GM18868 (cell line): Measurements from ENCODE around the gene BMPR1B.

Source experiments
- ATAC-seq: cut with Tn5 transposase; IDR thresholded peaks from one replicate; pipeline ENCODE4 v1.9.1; 2021; ENCODE audit warnings: mild to moderate bottlenecking, moderate library complexity; ENCODE audit not compliant: unreplicated experiment

The BMPR1B gene

DNA sequence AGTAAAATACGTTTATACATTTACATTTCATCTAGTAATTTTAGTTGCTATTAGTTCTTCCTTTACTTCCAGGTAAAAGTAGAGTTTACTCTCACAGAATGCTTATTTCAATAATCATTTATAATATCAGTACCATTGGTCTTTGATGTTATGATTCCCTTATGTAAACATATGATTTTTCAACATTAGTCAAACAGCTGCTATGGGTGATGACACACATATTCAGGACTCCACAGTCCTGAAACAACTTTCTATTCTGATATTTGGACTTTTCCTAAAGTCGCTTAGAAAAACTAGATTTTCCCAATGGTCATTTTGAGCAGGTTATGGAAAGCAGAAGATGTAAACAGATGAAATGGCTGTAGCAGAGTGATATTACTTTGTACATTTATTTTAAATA lies 421.2 kb downstream of the BMPR1B start:
- ATAC-seq: no peak

DNA sequence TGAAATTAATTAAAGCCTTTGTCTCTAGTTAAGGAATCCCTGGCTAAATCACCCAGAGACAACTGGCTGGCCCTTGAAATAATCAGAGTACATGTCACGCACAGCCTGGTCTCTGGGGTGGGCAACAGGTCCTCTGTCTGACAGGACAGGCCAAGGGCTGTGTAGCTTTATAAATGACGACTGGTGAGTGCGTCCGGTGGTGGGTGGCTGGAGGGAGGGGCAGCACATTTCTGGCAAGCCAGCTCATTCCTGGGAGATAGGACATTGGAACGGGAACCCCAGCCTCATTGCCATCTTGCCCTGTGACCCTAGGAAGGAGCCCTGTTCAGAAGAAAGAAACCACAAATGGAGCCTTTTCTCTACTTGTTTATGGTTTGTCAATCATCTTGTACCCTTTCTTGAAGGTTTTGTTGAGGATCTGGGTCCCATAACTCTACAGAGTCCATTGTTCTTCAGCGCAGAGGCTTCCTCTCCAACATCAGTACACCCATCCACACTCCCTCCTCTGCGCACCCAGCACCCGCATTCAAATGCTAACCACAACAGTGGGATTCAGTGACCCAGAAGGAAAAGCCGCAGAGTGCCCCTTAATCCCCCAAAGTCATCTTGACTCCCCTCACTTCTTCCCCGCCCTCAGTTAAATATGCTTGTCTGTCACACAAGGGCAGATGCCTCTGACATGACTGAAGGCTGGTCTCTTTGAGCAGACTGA lies 422.9 kb downstream of the BMPR1B start:
- no peak for ATAC-seq

GRCh38 chr4:95181243-95181995 lies 423.7 kb downstream of the BMPR1B start:
- no peak for ATAC-seq

DNA sequence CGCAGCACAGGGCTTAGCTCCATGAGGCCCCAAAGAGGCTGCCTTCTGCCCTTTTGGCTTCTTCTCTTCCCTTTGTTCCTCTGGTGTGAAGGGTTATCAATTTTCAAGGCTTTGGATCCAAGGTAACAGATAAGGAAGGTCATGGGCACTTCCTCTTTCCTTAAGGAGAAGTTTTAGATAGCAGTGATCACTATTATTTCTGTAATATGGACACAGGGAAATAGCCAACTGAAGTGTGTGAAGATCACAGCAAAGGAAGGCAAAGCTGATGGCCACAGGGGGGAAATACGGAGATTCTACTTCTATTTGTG lies 424.2 kb downstream of the BMPR1B start:
- no peak for ATAC-seq

GRCh38 chr4:95183656-95184408 lies 426.1 kb downstream of the BMPR1B start:
- ATAC-seq: no peak

DNA sequence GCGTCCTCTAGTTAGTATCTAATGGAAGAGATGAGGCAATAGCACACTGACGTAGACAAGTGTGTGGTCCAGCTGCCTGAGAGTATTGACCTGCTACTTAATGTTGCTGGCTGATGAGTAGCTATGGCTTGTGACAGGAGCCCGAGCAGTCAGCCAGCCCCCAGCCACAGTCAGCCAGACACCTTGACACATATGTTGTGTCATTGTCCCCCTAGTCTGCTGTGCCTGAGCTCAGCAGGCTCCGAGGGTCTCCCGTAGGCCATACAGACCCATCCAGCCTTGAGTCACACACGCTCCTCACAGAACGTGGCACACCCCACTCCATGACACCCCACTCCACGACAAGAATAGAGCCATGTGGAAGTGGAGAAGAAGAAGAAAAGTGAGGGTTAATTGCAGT lies 428.9 kb downstream of the BMPR1B start:
- ATAC-seq: no peak

DNA sequence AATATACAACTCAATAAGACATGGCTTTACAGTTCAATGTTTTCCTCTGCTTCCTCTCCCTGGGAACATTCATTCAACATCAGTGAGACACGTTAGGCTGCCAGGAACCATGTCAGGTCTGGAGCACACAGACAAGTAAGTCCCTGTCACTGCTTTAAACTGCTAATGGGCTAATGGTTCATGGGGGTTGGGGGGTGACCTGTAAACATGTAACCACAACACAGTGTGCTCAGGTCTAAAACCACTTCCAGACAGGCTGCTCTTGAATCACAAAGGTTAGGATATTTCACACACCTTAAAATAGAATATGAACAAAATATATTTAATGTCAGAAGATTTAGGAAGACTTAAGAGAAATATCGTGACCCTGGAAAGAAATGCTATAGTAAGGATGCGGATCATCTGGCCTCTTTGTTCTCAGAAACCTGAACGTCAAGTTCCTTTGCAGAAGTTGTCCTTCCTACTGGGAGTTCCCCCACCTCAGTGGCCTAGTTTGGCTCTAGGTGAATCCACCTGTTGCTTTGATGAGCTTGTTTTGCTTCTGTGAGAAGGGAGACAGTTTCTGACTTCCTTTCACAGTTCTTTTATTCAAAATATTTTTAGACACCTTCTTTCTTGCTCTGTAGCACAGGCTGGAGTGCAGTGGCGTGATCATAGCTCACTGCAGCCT lies 431.1 kb downstream of the BMPR1B start:
- no peak for ATAC-seq

DNA sequence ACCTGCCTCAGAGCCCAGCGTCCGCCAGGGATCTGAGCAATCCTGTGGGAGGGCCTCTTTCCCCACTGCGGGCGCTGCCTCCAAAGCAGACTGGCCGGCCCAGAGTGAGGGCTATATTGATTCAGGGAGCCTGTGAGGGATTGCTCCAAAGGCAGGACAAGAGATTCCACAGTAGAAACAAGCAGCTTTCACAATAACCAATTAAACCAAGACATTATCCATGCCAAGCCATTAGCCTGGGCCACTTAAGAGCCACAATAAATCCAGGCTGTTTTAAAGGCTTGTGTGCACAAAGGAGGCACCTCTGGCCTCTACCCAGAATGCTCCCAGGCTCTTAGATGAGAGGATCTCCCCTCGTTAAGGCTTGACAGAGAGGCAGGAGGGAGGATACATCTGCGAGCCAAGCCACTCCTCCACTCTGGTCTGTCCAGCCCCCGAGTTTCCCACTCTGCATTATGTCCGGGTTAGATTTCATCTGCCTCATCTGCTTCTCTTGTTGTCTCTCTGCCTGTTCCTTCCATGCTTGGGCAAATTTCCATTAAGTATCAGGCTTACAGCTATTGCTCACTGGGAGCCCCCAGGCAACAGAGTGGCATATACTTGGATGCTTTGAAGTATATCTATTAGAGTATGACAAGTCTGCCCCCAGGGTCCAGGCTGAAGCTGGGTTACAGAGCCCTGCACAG lies 433.1 kb downstream of the BMPR1B start:
- ATAC-seq: no peak

DNA sequence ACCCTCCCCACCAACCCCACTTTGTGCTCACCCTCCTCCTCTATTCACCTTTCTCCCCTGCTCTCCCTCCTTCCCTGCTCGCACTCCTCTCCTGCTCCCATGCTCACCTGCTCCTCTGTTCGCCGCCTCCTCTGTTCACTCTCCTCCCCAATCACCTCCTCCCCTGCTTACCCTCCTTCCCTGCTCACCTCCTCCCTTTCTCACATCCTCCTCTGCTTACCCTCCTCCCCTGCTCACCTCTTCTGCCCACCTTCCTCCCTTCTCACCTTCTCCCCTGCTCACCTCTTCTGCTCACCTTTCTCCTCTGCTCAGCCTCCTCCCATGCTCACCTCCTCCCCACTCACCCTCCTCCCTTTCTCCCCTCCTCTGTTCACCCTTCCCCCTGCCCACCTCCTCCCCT lies 433.8 kb downstream of the BMPR1B start:
- no peak for ATAC-seq

- ATAC-seq: no peak
Observed at GRCh38 chr4:95193391-95194224, 435.9 kb downstream of the BMPR1B start.

DNA sequence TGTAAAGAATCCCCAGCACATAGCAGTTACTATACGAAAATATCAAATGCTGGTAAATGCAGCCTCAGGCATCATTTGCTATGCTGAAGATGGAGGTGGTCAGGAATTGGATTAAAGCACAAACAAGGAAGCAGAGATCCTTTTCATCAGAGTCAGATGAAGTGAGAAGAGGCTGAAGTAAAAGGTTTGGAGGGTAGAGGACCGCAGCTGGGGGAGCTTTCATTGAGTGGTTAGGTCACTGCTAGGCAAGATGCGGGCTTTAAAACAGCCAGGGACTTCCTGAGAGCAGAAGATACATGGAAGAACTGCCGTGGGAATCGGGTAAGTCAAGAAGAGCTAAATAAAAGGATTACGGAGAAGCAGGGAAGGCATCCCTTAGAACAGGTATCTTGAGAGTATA lies 439.6 kb downstream of the BMPR1B start:
- no peak for ATAC-seq

DNA sequence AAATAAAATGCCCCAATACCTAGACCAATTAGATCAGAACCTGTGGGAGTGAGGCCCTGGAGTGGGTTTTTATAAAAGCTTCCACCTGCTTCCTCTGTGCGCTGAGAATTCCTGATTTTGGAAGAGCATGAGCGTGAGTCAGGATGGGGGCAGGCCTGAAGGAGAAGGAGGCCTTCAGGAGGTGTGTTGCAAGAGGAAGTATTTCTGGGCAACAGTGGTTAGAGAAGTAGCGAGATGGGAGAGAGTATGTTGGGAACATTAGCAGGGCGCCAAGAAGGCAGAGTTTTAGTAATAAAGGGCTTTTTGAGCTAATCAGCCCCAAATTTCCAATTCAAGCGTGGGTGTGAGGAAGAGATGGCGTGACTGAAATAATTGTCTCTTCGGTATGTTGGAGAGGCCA lies 441.2 kb downstream of the BMPR1B start:
- no peak for ATAC-seq

GRCh38 chr4:95204267-95204844 lies 446.6 kb downstream of the BMPR1B start:
- no peak for ATAC-seq

DNA sequence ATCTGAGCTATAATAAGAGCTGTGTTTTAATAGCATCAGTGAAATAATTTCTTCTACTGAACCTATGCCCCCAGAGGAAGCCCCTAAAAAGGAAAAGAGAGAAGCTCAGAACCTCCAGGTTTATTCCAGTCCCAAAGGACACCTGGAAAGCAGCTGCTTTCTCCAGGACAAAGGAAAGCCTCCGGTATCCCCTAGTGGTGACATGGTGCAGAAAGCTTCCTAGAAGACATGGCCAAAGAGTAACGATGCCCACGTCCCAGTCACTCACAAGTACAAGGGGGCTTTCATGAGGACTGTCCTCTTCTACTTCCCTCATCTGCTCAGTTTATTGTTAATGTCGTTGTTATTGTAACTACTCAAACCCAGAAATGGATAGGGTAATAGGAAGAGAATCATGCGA lies 447.1 kb downstream of the BMPR1B start:
- ATAC-seq: no peak
